ENCODE results near the gene TPSB2.

GRCh38 chr16:1277617-1278282 is 47.8 kb upstream of the TPSB2 start:
- TF ChIP-seq CTCF (IDR thresholded peaks at IDR 0.05), result no peak
- no peak for TF ChIP-seq POLR2A (IDR thresholded peaks at IDR 0.05)

Measured in right lobe of liver (tissue), 4 donors.